Cardiac atrium fibroblast (primary cell): ENCODE results near the gene RNF17. TPM values are rescaled to one million over a fixed set of nuclear protein-coding genes. Genes with fewer than 3 reads are reported as not detected.

Experiments used
- total RNA-seq: library from RNA; depleted of rRNA; stranded (reverse); fragments of >200 nt; gene quantifications from 2 replicates; pipeline ENCODE4 v1.2.3, GENCODE V29; 2015

Gene RNF17
- total RNA-seq: 0.32 TPM in 1 of 2 replicates, not detected in the other

GRCh38 chr13:24763596-24764275 lies at the start of gene RNF17:
RNF17 (plus strand) TSS chr13:24764169; CDS start chr13:24764204, 35 bp downstream.

Other genes with a start within 250 kb of the RNF17 start
- gene ATP12A, start 83.8 kb upstream of the RNF17 start, total RNA-seq: not detected in 2 replicates